GM12801 (cell line): ENCODE data around the gene ATP5ME.

ENCODE experiments used
- TF ChIP-seq, protein P1 (sequence below): IDR thresholded peaks from one replicate; pipeline ENCODE4 v1.5.1; 2011; ENCODE audit warnings: control low read depth; ENCODE audit not compliant: insufficient read length; ENCODE audit errors: extremely low read depth

ATP5ME gene

DNA sequence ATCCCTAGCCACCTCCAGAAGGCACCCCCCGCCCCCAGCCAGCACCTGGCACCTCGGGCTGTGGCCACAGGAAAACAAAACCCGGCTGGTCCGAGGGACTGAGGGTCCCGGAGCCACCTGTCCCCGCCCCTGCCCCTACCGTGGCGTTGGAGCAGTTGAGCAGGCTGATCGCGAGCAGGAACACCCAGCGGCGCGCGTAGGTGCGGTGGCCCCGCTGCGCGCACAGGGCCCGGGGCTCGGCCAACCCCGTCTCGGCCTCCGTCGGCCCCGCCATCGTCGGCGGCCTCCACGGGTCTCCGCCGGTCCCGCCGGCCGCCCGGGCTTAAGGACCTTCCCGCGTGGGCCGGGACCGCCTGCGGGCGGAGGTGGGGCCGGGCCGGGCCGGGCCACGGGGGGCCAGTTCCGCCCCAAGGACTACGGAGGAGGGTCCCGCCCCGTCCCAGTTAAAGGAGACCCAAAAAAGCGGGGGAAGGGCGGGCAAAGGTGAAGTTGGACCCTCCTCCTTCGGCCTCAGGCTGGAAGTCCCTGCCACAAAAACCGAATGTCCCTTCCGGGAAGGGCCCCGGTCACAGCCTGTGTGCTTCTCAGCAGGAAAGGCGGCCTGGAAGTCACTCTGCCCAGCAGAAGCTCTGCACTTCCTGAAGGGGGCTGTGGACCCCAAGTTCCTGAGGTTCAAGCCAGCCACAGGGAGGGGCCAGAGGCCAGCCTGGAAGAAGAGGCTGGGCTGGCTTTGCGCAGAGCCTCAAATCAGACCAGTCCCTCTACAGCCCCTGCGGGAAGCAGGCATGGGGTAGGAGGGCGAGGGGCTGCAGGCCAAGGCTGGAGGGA, 15.0 kb upstream of the ATP5ME start, which contains the start of gene SLC49A3:
Gene SLC49A3, minus strand, starts transcription at position 298 of the 828 bp plus-strand sequence. Its CDS starts 24 bp downstream, at position 274.
- TF ChIP-seq, protein P1, sequence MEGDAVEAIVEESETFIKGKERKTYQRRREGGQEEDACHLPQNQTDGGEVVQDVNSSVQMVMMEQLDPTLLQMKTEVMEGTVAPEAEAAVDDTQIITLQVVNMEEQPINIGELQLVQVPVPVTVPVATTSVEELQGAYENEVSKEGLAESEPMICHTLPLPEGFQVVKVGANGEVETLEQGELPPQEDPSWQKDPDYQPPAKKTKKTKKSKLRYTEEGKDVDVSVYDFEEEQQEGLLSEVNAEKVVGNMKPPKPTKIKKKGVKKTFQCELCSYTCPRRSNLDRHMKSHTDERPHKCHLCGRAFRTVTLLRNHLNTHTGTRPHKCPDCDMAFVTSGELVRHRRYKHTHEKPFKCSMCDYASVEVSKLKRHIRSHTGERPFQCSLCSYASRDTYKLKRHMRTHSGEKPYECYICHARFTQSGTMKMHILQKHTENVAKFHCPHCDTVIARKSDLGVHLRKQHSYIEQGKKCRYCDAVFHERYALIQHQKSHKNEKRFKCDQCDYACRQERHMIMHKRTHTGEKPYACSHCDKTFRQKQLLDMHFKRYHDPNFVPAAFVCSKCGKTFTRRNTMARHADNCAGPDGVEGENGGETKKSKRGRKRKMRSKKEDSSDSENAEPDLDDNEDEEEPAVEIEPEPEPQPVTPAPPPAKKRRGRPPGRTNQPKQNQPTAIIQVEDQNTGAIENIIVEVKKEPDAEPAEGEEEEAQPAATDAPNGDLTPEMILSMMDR: no peak

DNA sequence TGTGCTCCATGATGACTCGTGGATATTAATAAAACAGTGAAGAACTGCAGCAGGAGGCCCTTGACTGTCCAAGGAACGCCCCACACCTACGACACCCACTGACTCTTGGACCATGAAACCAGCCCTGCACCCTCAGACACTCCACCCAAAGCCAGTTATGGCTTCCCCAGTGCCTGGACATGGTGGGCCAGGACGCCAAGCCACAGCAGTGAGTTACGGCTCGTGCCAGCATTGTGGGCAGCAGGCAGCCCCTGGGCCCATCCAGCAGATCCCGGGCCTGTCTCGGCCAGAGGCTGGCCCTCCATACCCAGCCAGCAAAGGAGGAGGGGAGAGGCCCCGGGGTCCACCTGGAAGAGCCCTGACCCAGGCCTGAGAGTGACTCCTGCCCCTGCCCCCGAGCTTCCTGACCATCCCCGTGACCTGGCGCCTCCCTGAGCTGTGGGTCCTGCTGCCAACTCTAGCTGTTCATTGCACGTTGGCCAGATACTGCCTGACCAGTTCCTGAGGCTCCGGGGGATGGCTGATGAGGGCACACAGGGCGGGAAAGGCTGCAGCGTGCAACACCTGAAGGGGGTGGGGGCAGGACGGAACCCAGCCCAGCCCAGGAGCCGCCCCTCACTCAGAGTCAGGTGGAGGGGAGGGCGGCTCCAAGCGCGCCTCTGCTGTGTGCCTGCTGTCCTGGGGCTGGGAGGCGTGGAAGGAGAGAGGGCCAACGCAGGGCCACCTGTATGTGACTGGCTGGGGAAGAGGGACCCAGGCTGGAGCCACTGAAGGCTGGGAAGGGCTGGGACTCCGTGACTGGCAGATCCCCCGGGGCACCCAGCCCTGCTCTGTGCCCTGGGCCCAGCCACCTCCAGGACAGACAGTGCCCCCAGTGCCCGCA, 14.1 kb upstream of the ATP5ME start:
- TF ChIP-seq, protein P1: no peak

DNA sequence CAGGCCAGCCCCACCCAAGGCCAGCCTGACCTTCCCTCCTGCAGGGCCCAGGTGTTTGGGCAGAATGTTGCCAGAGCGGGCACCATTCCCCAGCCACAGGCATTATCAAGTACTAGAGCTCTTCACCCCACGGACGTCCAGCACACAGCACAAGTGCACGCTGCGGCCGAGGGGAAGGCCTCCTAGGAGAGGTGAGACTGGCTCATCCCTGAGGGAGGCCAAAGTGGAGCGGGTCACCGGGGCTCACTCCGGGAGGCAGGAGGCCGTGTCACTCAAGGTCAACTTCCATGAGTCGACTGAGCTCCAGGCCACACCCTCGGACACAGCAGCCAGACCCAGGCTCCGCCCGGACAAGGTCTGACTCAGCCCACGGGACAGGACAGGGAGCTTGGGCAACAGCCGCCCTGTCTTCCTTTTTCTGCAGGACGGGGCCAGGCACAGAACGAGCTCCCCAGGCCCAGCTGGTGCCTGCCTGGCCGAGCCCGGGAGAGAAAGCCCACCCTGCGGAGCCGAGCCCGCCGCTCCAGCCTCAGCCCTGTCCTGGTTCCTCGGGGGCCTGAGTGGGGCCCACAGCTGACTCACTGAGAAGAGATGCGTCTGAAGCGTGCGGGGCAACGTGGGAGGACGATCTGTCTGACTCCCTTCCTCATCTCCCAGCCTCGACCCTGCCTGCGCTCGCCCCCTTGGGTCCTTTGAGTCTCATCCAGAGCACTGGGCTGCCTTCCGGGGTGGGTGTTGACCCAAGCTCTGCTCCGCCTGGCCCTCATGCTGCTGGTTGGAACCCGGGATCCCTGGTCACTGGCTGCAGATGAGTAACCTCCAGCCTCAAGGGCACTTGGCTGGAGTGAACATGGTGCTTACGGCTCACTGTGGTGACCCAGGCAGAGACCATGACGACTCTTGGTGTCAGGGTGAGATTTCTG, 13.2 kb upstream of the ATP5ME start:
- TF ChIP-seq, protein P1: no peak

DNA sequence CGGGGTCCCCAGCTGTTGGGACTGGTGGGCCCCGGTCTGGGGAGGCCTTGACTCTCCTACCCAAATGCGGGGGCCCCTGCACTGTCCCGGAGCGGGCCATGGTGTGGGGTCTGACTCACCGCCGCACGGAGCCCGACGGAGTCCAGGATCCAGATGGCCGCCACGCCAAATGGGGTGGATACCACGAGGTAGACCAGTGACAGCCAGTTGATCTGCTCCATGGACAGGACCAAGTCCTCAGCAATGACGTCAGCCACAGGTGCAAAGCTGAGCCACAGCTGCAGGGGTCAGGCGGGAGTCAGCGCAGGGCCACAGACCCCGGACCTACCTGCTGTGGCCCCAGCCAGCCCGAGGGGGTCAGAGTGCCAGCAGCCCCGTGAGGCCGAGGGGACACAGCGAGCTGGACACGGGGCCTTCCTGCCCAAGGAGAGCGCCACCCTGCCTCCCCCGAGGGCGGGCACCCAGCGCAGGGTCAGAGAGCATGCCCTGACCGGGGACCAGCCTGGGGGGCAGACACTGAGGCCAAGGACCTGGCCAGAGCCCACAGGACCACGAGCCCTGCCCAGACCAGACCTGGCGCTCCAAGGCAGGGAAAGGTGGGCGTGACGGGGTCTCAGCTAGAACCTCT, 12.5 kb upstream of the ATP5ME start:
- TF ChIP-seq, protein P1: no peak

DNA sequence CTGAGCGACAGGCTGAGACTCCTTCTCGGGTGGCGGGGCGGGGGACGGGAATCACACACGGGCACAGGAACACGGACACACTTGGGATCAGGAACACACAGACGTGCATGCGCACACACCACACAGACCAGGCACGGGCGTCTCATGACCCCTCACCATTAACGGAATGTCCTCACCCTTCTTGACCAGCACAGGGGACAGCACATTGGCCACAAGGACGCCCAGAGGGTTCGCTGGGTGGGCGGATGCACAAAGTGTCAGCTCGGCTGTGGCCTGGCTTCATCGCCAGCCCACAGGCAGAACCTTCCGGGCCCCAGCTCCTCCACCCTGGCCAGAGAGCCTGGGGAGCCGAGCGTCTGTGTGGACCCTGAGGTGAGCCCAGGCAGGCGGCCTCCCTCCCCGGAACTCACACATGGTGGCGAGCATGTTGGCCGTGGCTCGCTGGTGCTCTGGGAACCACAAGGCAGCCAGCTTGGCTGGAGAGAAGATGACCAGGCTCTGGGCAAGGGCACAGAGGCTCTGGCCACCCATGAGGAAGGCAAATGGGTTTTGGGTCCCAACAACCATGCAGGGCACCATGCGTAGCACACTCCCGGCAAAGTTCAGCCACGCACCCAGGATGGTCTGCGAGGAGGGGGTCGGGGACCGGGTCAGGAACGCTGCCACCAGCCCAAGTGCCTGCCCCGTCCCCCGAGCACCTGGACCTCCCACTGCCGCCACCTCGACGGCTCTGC, 11.8 kb upstream of the ATP5ME start:
- TF ChIP-seq, protein P1: no peak

DNA sequence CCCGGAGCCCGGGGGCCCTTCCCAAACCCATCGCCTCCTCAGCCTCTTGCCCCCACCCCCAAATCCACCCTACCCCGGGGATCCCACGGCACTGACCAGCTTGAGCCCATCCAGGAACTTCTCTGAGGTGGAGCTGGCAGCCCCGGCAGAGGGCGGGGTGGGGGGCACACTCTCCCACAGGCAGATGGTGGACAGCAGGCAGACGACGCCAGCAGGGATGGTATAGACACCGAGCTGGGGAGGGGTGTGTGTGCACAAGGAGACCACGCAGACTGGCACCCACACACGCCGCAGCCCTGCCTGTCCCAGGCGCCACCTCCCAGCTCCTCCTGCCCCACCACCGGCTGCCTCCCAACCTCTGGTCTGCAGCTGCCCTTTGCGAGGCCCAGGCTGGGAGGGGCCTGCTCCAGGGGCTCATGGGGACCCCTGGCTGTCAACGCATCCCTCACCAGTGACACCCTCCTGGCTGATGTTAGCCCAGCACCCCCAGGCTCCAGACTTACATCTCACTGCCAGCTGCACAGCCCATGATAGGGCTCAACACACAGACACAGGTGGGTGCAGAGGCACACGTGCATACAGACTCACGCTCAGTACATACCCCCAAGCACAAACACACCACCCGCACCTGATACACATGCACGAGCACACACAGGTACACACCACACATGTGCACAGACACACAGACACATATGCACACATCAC, 10.7 kb upstream of the ATP5ME start:
- TF ChIP-seq, protein P1: no peak
